Erythroblast (primary cell): Measurements from ENCODE around the gene CBLB.

Source experiments
- GATA1 ChIP-seq: IDR thresholded peaks from 2 replicates; pipeline ENCODE4 v1.6.1; 2011; ENCODE audit warnings: low read depth, mild to moderate bottlenecking, control low read depth, low read length, moderate library complexity
- POLR2A ChIP-seq: IDR thresholded peaks from 2 replicates; pipeline ENCODE4 v1.6.1; 2011; ENCODE audit warnings: mild to moderate bottlenecking, low read length

DNA sequence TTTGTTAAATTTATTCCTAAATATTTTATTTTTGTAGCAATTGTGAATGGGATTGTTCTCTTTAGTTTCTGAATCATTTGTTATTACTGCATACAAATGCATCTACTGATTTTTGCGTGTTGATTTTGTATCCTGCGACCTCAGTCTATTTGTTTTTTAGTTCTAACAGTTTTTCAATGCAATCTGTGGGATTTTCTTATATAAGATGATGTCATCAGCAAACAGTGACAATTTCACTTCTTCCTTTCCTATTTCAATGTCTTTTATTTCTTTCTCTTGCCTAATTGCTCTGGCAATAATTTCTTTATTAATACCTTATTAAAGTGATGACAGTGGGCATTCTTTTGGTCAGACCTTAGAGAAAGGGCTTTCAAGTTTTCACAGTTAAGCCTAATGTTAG is 48.0 kb upstream of the CBLB start:
- no peak for TF ChIP-seq POLR2A
- TF ChIP-seq GATA1: no peak
